HCT116 (cell line): ENCODE measurements around the gene AP3S1. TPM values are rescaled to one million over a fixed set of nuclear protein-coding genes. Genes with fewer than 3 reads are reported as not detected.

Experiments
- ATAC-seq: fragments of 200-7000 bp; cut with Tn5 transposase; 2 replicates; pipeline ENCODE4 v1.9.1; 2020; ENCODE audit warnings: mild to moderate bottlenecking, moderate library complexity
- BruUV-seq: library from RNA; stranded (reverse); fragments of 400-500 nt; replicated peaks from 2 replicates; lab custom pipeline; 2021; lab: Mats Ljungman, UMichigan
- CTCF ChIA-PET: fragments of 300-600 bp; sonication (Branson Sonifier 250); formaldehyde crosslinking; loops from one replicate; lab custom pipeline; 2021; ENCODE audit warnings: antibody characterized with exemption; lab: Charles Lee
- POLR2A ChIA-PET: fragments of 300-600, 350-600 bp; sonication (Branson Sonifier 250); formaldehyde crosslinking; loops from one replicate; lab custom pipeline; 2021; ENCODE audit warnings: antibody characterized with exemption; lab: Charles Lee
- RAD21 ChIA-PET, 2 experiments: fragments of 300-600 bp; sonication (Branson Sonifier 250); formaldehyde crosslinking; loops; one replicate each; lab custom pipeline; 2023; ENCODE audit warnings: low total read pairs in 2 of 2; ENCODE audit not compliant: uncharacterized antibody in 2 of 2, unreplicated experiment in 2 of 2, low non-redundant PET in 1 of 2; lab: Charles Lee
- DNase-seq: peaks from one replicate; pipeline ENCODE4 v3.0.0-alpha.2; 2010; ENCODE audit warnings: low read depth, low spot score
- H2AFZ ChIP-seq: fragments of 200-600 bp; shearing (Covaris generic), sonication (generic); 2 replicates; pipeline ENCODE4 v1.6.1; 2017; ENCODE audit warnings: low read depth, mixed run types, mixed read lengths, antibody characterized with exemption, low read length; ENCODE audit not compliant: poor library complexity, severe bottlenecking
- H3K27ac ChIP-seq: 2 replicates; pipeline ENCODE4 v1.5.1; 2012; ENCODE audit warnings: low read depth, low read length
- H3K27me3 ChIP-seq: fragments of 200-600 bp; sonication (generic); 2 replicates; pipeline ENCODE4 v1.6.1; 2016; ENCODE audit warnings: mixed run types, low read length, mixed read lengths; ENCODE audit not compliant: insufficient read depth
- H3K36me3 ChIP-seq, 2 experiments: fragments of 200-500 bp in 1 of 2; fragments of 200-600 bp in 1 of 2; sonication (Bioruptor generic) in 1 of 2; sonication (generic) in 1 of 2; 2 replicates each; pipeline versions ENCODE4 v1.5.1 to v1.6.1; 2014 to 2016; ENCODE audit warnings: low read length in 2 of 2, inconsistent platforms in 1 of 2, mixed read lengths in 1 of 2, mixed run types in 1 of 2; ENCODE audit not compliant: insufficient read depth in 2 of 2, control insufficient read depth in 1 of 2
- H3K4me1 ChIP-seq, 2 experiments: fragments of 200-600 bp in 1 of 2; sonication (generic) in 1 of 2; 2 replicates each; pipeline versions ENCODE4 v1.5.1 to v1.6.1; 2012 to 2017; ENCODE audit warnings: low read length in 2 of 2, inconsistent platforms in 1 of 2, mild to moderate bottlenecking in 1 of 2, mixed read lengths in 1 of 2, mixed run types in 1 of 2, moderate library complexity in 1 of 2; ENCODE audit not compliant: insufficient read depth in 2 of 2, control insufficient read depth in 1 of 2
- H3K4me2 ChIP-seq: fragments of 200-600 bp; sonication (generic); 2 replicates; pipeline ENCODE4 v1.6.1; 2017; ENCODE audit warnings: mixed run types, low read length, mixed read lengths
- H3K4me3 ChIP-seq, 2 experiments: fragments of 200-600 bp in 1 of 2; sonication (generic) in 1 of 2; replicated peaks in 1 of 2; 2 replicates each; pipeline ENCODE4 v1.5.1; 2011 to 2016; ENCODE audit warnings: low read length in 2 of 2, control low read depth in 1 of 2, low read depth in 1 of 2, mild to moderate bottlenecking in 1 of 2, mixed read lengths in 1 of 2, mixed run types in 1 of 2
- H3K79me2 ChIP-seq: fragments of 200-600 bp; sonication (generic); 2 replicates; pipeline ENCODE4 v1.6.1; 2017; ENCODE audit warnings: mild to moderate bottlenecking, mixed run types, low read length, moderate library complexity, mixed read lengths; ENCODE audit not compliant: insufficient read depth
- H3K9ac ChIP-seq: fragments of 200-600 bp; sonication (generic); 2 replicates; pipeline ENCODE4 v1.6.1; 2016; ENCODE audit warnings: low read length, mixed read lengths
- H3K9me2 ChIP-seq: fragments of 200-600 bp; sonication (generic), shearing (Covaris generic); 2 replicates; pipeline ENCODE4 v1.6.1; 2017; ENCODE audit warnings: mixed run types, mild to moderate bottlenecking, moderate library complexity; ENCODE audit not compliant: insufficient read depth
- H3K9me3 ChIP-seq, 2 experiments: fragments of 200-500 bp in 1 of 2; fragments of 200-600 bp in 1 of 2; sonication (Bioruptor generic) in 1 of 2; sonication (generic) in 1 of 2; 2 replicates each; pipeline ENCODE4 v1.6.1; 2014 to 2017; ENCODE audit warnings: low read length in 2 of 2, mixed read lengths in 2 of 2, inconsistent platforms in 1 of 2, low read depth in 1 of 2, mild to moderate bottlenecking in 1 of 2, mixed run types in 1 of 2, moderate library complexity in 1 of 2; ENCODE audit not compliant: control insufficient read depth in 1 of 2, insufficient read depth in 1 of 2
- H4K20me1 ChIP-seq: fragments of 200-600 bp; sonication (generic), shearing (Covaris generic); 2 replicates; pipeline ENCODE4 v1.6.1; 2017; ENCODE audit warnings: mixed run types, mild to moderate bottlenecking, moderate library complexity; ENCODE audit not compliant: insufficient read depth
- ATF3 ChIP-seq: IDR thresholded peaks from 2 replicates; pipeline ENCODE4 v1.6.1; 2012
- CBX3 ChIP-seq: IDR thresholded peaks from 2 replicates; pipeline ENCODE4 v1.6.1; 2012; ENCODE audit warnings: low read depth
- CEBPB ChIP-seq: IDR thresholded peaks from 2 replicates; pipeline ENCODE4 v1.6.1; 2012; ENCODE audit warnings: low read depth
- EGR1 ChIP-seq: IDR thresholded peaks from 2 replicates; pipeline ENCODE4 v1.6.1; 2012; ENCODE audit warnings: low read depth
- ELF1 ChIP-seq: IDR thresholded peaks from 2 replicates; pipeline ENCODE4 v1.6.1; 2012; ENCODE audit warnings: low read depth, borderline replicate concordance
- EZH2 ChIP-seq: fragments of 200-600 bp; sonication (generic); IDR thresholded peaks from 2 replicates; pipeline ENCODE4 v1.6.1; 2017; ENCODE audit warnings: antibody characterized with exemption, mixed run types
- EZH2phosphoT487 ChIP-seq: fragments of 200-600 bp; IDR thresholded peaks from 2 replicates; pipeline ENCODE4 v1.6.1; 2018; ENCODE audit warnings: antibody characterized with exemption, borderline replicate concordance
- FOSL1 ChIP-seq: IDR thresholded peaks from 2 replicates; pipeline ENCODE4 v1.6.1; 2012; ENCODE audit warnings: low read depth
- JUND ChIP-seq: IDR thresholded peaks from 2 replicates; pipeline ENCODE4 v1.6.1; 2012
- MAX ChIP-seq: IDR thresholded peaks from 2 replicates; pipeline ENCODE4 v1.6.1; 2012
- POLR2A ChIP-seq: IDR thresholded peaks from 2 replicates; pipeline ENCODE4 v1.7.0; 2011; ENCODE audit warnings: borderline replicate concordance; ENCODE audit not compliant: insufficient read depth, insufficient read length; ENCODE audit errors: extremely low read depth
- POLR2AphosphoS5 ChIP-seq: IDR thresholded peaks from 2 replicates; pipeline ENCODE4 v1.6.1; 2011; ENCODE audit warnings: mild to moderate bottlenecking, low read depth, low read length, moderate library complexity
- RAD21 ChIP-seq: IDR thresholded peaks from 2 replicates; pipeline ENCODE4 v1.6.1; 2012; ENCODE audit warnings: low read depth, mild to moderate bottlenecking
- SIN3A ChIP-seq: IDR thresholded peaks from 2 replicates; pipeline ENCODE4 v1.6.1; 2012; ENCODE audit warnings: low read depth
- SP1 ChIP-seq: IDR thresholded peaks from 2 replicates; pipeline ENCODE4 v1.6.1; 2012; ENCODE audit warnings: low read depth
- SRF ChIP-seq: IDR thresholded peaks from 2 replicates; pipeline ENCODE4 v1.6.1; 2012; ENCODE audit warnings: low read depth
- YY1 ChIP-seq: IDR thresholded peaks from 2 replicates; pipeline ENCODE4 v1.6.1; 2011; ENCODE audit warnings: low read length, low read depth, moderate library complexity, mild to moderate bottlenecking; ENCODE audit not compliant: insufficient replicate concordance; ENCODE audit errors: extremely low read depth
- ZBTB33 ChIP-seq: IDR thresholded peaks from 2 replicates; pipeline ENCODE4 v1.6.1; 2011; ENCODE audit warnings: mild to moderate bottlenecking, low read length, moderate library complexity; ENCODE audit not compliant: insufficient replicate concordance; ENCODE audit errors: extremely low read depth
- ZFX ChIP-seq: fragments of 450-650 bp; IDR thresholded peaks from 2 replicates; pipeline ENCODE4 v1.6.1; 2017
- ZNF274 ChIP-seq: fragments of 200-500 bp; sonication (Bioruptor generic); IDR thresholded peaks from 2 replicates; pipeline ENCODE4 v1.6.1; 2014; ENCODE audit warnings: mild to moderate bottlenecking, low read depth, low read length, inconsistent platforms
- intact Hi-C: fragments of 100-400 bp; cut with micrococcal nuclease; formaldehyde crosslinking; loops from 2 replicates; pipeline ENCODE4 v1.10.0; 2022
- total RNA-seq: library from RNA; stranded (reverse); gene quantifications from one replicate; pipeline ENCODE4 v1.2.1, GENCODE V29; 2021; ENCODE audit not compliant: unreplicated experiment

Gene AP3S1
- total RNA-seq, 1 experiment from 2014 or later, result 432 TPM

- BruUV-seq, result no TSS peak
- Histone ChIP-seq H3K27me3 (no peaks in the 10 kb centered on the region), H3K4me3 (no peak overlapping the region), H3K27ac (no peak overlapping the region), H3K4me1 (peaks cover 0 to 13% of the 10 kb centered on the region in 2 experiments; a peak in 2 of 4 replicates), H3K79me2 (no peaks in the 10 kb centered on the region), H3K9me3 (no peaks in the 10 kb centered on the region), H2AFZ (peak overlapping the region; percentile 17), H3K36me3 (no peaks in the 10 kb centered on the region), H4K20me1 (no peaks in the 10 kb centered on the region), H3K9ac (no peak overlapping the region), H3K9me2 (no peaks in the 10 kb centered on the region), H3K4me2 (peak overlapping the region; percentile 13; the same call in 1 of the 2 replicates)
- 0 out of 2 replicates have a peak, but pooled peaks have one; percentile 19 for TF ChIP-seq SP1
- no peak for TF ChIP-seq POLR2AphosphoS5
- no peak for TF ChIP-seq SIN3A
- no peak for TF ChIP-seq POLR2A
- DNase-seq (no peak), ATAC-seq (no peak)
- ChIA-PET RAD21 (no interaction called here), CTCF (interaction anchor here (1.2 kb wide), 1 partner anchor 25 kb away, joined by 4 read pairs; no protein-coding TSS in a partner anchor), POLR2A (no interaction called here)
- intact Hi-C loops, result no loop called here
Observed at GRCh38 chr5:115806986-115807653, 34.6 kb upstream of the AP3S1 start.

GRCh38 chr5:115807654-115808052 lies 34.1 kb upstream of the AP3S1 start:
- H3K27ac ChIP-seq, result no peak overlapping the region
- intact Hi-C loops, result no loop called here
- H3K4me1 ChIP-seq, result peaks cover 0 to 13% of the 10 kb centered on the region in 2 experiments; a peak in 2 of 4 replicates
- POLR2A ChIA-PET, result no interaction called here
- H3K4me3 ChIP-seq, result no peak overlapping the region
- no peaks in the 10 kb centered on the region for H3K9me3 ChIP-seq
- ATAC-seq (no peak), DNase-seq (no peak)
- no peaks in the 10 kb centered on the region for H3K9me2 ChIP-seq
- H3K27me3 ChIP-seq, result no peaks in the 10 kb centered on the region
- no TSS peak for BruUV-seq
- H3K79me2 ChIP-seq, result no peaks in the 10 kb centered on the region
- no peaks in the 10 kb centered on the region for H3K36me3 ChIP-seq
- RAD21 ChIA-PET, result no interaction called here
- no peak overlapping the region for H2AFZ ChIP-seq
- TF ChIP-seq RAD21, result no peak
- TF ChIP-seq YY1, result no peak
- no peak for TF ChIP-seq ZNF274
- TF ChIP-seq EZH2phosphoT487, result no peak
- no peak for TF ChIP-seq MAX
- no peak for TF ChIP-seq ATF3
- no peak for TF ChIP-seq CEBPB
- no peak for TF ChIP-seq ZBTB33
- no peak for TF ChIP-seq ZFX
- no peak for TF ChIP-seq EGR1
- TF ChIP-seq SRF, result no peak
- TF ChIP-seq CBX3, result no peak
- no peak for TF ChIP-seq ELF1
- no peak for TF ChIP-seq EZH2
- no peak for TF ChIP-seq SP1
- no peak for TF ChIP-seq JUND
- no peak for TF ChIP-seq FOSL1
- CTCF ChIA-PET, result interaction anchor here (1.2 kb wide), 1 partner anchor 25 kb away, joined by 4 read pairs; no protein-coding TSS in a partner anchor
- 0 out of 2 replicates have a peak overlapping the region, but pooled peaks have one; percentile 13 for H3K4me2 ChIP-seq
- no peaks in the 10 kb centered on the region for H4K20me1 ChIP-seq
- no peak overlapping the region for H3K9ac ChIP-seq
